Kidney (tissue), 14 donors: Measurements from ENCODE around the gene CACNB2. TPM values are rescaled to one million over a fixed set of nuclear protein-coding genes. Genes with fewer than 3 reads are reported as not detected.

Experiments
- DNase-seq, 5 donors: peaks; one replicate each; pipeline ENCODE4 v3.0.0-alpha.2; 2013 to 2020
- FAIRE-seq: peaks from 2 replicates; lab custom pipeline; 2012; peaks lifted over from hg19 to GRCh38; lab: Jason Lieb, UNC
- H3K27ac ChIP-seq, 2 donors: one replicate each; pipeline ENCODE4 v1.7.0; 2013; ENCODE audit warnings: low read depth in 2 of 2, low read length in 2 of 2, inconsistent platforms in 1 of 2
- H3K27me3 ChIP-seq: one replicate; pipeline ENCODE4 v1.7.1; 2013; ENCODE audit warnings: low read length, inconsistent platforms; ENCODE audit not compliant: control insufficient read depth, insufficient read depth
- H3K36me3 ChIP-seq, 3 donors: one replicate each; pipeline versions ENCODE4 v1.7.0 to v1.7.1; 2013; ENCODE audit warnings: low read length in 3 of 3, control low read depth in 1 of 3, inconsistent platforms in 1 of 3; ENCODE audit not compliant: insufficient read depth in 3 of 3, control insufficient read depth in 2 of 3
- H3K4me1 ChIP-seq, 3 donors: one replicate each; pipeline versions ENCODE4 v1.7.0 to v1.7.1; 2013; ENCODE audit warnings: low read length in 3 of 3, inconsistent platforms in 1 of 3, low read depth in 1 of 3; ENCODE audit not compliant: control insufficient read depth in 2 of 3, insufficient read depth in 2 of 3
- H3K4me3 ChIP-seq, 3 donors: one replicate each; pipeline versions ENCODE4 v1.7.0 to v1.8.1; 2013; ENCODE audit warnings: low read length in 3 of 3, control low read depth in 1 of 3, inconsistent platforms in 1 of 3
- H3K9ac ChIP-seq, 3 donors: one replicate each; pipeline versions ENCODE4 v1.7.0 to v1.7.1; 2013; ENCODE audit warnings: low read length in 3 of 3, control low read depth in 1 of 3, inconsistent platforms in 1 of 3
- H3K9me3 ChIP-seq, 3 donors: one replicate each; pipeline versions ENCODE4 v1.7.0 to v1.7.1; 2013; ENCODE audit warnings: low read length in 3 of 3, control low read depth in 1 of 3, inconsistent platforms in 1 of 3; ENCODE audit not compliant: control insufficient read depth in 2 of 3, insufficient read depth in 1 of 3
- CTCF ChIP-seq: IDR thresholded peaks from 3 replicates; pipeline ENCODE4 v1.5.1; 2012; ENCODE audit warnings: mild to moderate bottlenecking, moderate library complexity, borderline replicate concordance; ENCODE audit not compliant: insufficient read depth; ENCODE audit errors: extremely low read depth
- intact Hi-C: fragments of 100-400 bp; cut with DNase I; formaldehyde crosslinking; loops from one replicate; pipeline ENCODE4 v1.11.1; 2022
- polyA plus RNA-seq: library from polyadenylated mRNA; stranded (reverse); fragments of 350-450 nt; fragmentation: Illumina TruSeq; extraction: RNeasy Lipid Tissue Mini Kit (QIAGEN cat#74804); gene quantifications from one replicate; pipeline ENCODE4 v1.2.3, GENCODE V29; 2014; ENCODE audit warnings: low read depth, low replicate concordance; ENCODE audit not compliant: insufficient read depth
- total RNA-seq: library from RNA; stranded (reverse); fragmentation: NEBNext Ultra II Directional; extraction: Animal tissue kit (Norgen Biotek cat#: 25700); gene quantifications from one replicate; pipeline ENCODE4 v1.2.1, GENCODE V29; 2021
- donor health status: control.
- donor health status: control.
- donor health status: control.
- donor health status: control.
- donor health status: control.
- donor health status: DM: yes; HTN: yes; CAD: no.
- donor health status: Normal renal cell carcinoma (clear cell type).

Gene CACNB2
- total and polyA plus RNA-seq, 2 donors from 2014 or later: 2.8 TPM

- FAIRE-seq (no peak), DNase-seq (no peak)
- H3K4me1 ChIP-seq: no peaks in the 10 kb centered on the region
- no peaks in the 10 kb centered on the region for H3K36me3 ChIP-seq
- no peak overlapping the region for H3K9ac ChIP-seq
- H3K27me3 ChIP-seq: no peaks in the 10 kb centered on the region
- intact Hi-C loops: no loop called here
- H3K4me3 ChIP-seq: no peak overlapping the region
- no peaks in the 10 kb centered on the region for H3K9me3 ChIP-seq
- no peak for TF ChIP-seq CTCF
- H3K27ac ChIP-seq: no peak overlapping the region
Observed at GRCh38 chr10:18486438-18486837, 346.2 kb downstream of the CACNB2 start.

DNA sequence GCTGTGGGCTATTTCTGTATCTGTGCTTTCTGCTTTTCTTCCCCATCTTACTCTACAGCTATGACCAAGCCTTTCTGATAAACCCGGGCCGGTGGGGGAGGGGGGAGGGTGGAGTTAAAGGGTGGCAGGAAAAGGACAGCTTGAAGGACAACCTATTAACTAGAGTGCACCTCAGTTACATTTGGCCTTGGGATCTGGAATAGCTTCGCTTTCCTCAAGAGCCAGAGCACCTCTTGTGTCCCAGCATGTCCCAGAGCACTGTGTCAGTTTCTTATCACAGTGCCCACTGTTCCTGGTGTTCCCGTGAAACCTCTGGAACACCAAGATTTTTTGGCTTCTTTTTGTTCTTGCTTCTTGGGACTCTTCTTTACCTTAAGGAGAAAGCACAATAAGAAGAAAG lies 350.5 kb downstream of the CACNB2 start:
- FAIRE-seq (no peak), DNase-seq (no peak)
- Histone ChIP-seq H3K9ac (no peak overlapping the region), H3K36me3 (no peaks in the 10 kb centered on the region), H3K27me3 (no peaks in the 10 kb centered on the region), H3K4me1 (no peaks in the 10 kb centered on the region), H3K27ac (no peak overlapping the region), H3K9me3 (no peaks in the 10 kb centered on the region), H3K4me3 (no peak overlapping the region)
- intact Hi-C loops: no loop called here
- no peak for TF ChIP-seq CTCF

DNA sequence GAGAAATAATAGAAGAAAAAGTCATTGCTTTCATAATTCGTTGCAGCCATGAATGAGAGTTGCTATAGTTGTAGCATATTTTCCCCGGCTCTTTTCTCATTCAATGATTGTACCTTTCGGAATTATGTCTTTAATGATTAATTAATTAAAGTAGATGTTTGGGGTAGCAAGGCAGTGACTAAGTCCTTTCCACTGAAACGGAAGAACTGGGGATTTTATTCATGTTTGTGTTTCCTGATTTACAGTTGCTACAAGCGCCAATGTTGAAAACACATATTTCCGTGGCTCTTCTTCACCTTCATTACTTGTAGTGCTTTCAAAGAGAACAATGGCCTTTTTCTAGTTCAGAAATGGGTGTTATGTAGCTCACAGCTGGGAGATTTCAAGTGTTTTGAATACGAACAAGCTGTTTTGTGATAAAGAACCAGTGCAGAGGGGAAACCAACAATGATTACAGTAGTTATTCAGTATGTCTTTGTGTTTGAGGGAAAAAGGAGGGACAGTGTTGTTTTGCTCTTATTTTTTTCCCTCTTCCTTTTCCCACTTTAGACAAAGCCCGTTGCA lies 357.7 kb downstream of the CACNB2 start:
- H3K27me3 ChIP-seq: no peaks in the 10 kb centered on the region
- no peak overlapping the region for H3K27ac ChIP-seq
- no peak overlapping the region for H3K9ac ChIP-seq
- intact Hi-C loops: no loop called here
- no peaks in the 10 kb centered on the region for H3K36me3 ChIP-seq
- TF ChIP-seq CTCF: no peak
- no peaks in the 10 kb centered on the region for H3K9me3 ChIP-seq
- FAIRE-seq (no peak), DNase-seq (peak in 2 of 5 donors; percentile 28 to 67)
- H3K4me3 ChIP-seq: no peak overlapping the region
- no peaks in the 10 kb centered on the region for H3K4me1 ChIP-seq

- TF ChIP-seq CTCF: no peak
- FAIRE-seq: no peak
- H3K9ac ChIP-seq: no peak overlapping the region
- no peaks in the 10 kb centered on the region for H3K36me3 ChIP-seq
- no peaks in the 10 kb centered on the region for H3K9me3 ChIP-seq
- intact Hi-C loops: no loop called here
- no peaks in the 10 kb centered on the region for H3K27me3 ChIP-seq
- H3K4me3 ChIP-seq: no peak overlapping the region
- no peak overlapping the region for H3K27ac ChIP-seq
- no peaks in the 10 kb centered on the region for H3K4me1 ChIP-seq
- no peak for DNase-seq
Observed at GRCh38 chr10:18498998-18499397, 358.8 kb downstream of the CACNB2 start.
